Measurements from ENCODE around the gene SERPINA12.

GRCh38 chr14:94470311-94470710 lies 39.0 kb downstream of the SERPINA12 start:
- TF ChIP-seq POLR2A (IDR thresholded peaks at IDR 0.05) = no peak
- TF ChIP-seq EP300 (IDR thresholded peaks at IDR 0.05) = no peak
- TF ChIP-seq, protein P1, sequence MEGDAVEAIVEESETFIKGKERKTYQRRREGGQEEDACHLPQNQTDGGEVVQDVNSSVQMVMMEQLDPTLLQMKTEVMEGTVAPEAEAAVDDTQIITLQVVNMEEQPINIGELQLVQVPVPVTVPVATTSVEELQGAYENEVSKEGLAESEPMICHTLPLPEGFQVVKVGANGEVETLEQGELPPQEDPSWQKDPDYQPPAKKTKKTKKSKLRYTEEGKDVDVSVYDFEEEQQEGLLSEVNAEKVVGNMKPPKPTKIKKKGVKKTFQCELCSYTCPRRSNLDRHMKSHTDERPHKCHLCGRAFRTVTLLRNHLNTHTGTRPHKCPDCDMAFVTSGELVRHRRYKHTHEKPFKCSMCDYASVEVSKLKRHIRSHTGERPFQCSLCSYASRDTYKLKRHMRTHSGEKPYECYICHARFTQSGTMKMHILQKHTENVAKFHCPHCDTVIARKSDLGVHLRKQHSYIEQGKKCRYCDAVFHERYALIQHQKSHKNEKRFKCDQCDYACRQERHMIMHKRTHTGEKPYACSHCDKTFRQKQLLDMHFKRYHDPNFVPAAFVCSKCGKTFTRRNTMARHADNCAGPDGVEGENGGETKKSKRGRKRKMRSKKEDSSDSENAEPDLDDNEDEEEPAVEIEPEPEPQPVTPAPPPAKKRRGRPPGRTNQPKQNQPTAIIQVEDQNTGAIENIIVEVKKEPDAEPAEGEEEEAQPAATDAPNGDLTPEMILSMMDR (IDR thresholded peaks at IDR 0.05) = no peak

All from ovary (tissue), 3 donors.